Measurements from ENCODE around the gene PUM2. TPM values are rescaled to one million over a fixed set of nuclear protein-coding genes. Genes with fewer than 3 reads are reported as not detected.
A peak's percentile ranks its signal among the peaks of the same experiment; 100 is the strongest.

Gene PUM2
- total and polyA plus RNA-seq, 2 of the 13 experiments (the other 11 are each of a cell fraction or from before 2014, with no cell fraction given): 69.6 to 69.8 TPM

DNA sequence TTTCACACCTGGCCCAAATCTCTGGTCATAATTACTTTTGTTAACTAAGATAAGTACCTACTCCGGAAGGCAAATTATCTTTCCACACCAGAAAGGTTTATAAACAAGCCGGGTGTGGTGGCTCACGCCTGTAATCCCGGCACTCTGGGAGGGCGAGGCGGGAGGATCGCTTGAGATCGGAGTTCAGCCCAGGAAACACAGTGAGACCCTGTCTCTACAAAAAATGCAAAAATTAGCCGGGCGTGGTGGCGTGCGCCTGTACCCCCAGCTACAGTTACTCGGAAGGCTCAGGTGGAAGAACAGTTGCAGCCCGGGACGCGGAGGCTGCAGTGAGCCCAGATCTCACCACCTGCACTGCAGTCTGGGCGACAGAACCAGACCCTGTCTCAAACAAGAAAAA is 2.1 kb downstream of the PUM2 start (continued):
- TF ChIP-seq, protein P1, sequence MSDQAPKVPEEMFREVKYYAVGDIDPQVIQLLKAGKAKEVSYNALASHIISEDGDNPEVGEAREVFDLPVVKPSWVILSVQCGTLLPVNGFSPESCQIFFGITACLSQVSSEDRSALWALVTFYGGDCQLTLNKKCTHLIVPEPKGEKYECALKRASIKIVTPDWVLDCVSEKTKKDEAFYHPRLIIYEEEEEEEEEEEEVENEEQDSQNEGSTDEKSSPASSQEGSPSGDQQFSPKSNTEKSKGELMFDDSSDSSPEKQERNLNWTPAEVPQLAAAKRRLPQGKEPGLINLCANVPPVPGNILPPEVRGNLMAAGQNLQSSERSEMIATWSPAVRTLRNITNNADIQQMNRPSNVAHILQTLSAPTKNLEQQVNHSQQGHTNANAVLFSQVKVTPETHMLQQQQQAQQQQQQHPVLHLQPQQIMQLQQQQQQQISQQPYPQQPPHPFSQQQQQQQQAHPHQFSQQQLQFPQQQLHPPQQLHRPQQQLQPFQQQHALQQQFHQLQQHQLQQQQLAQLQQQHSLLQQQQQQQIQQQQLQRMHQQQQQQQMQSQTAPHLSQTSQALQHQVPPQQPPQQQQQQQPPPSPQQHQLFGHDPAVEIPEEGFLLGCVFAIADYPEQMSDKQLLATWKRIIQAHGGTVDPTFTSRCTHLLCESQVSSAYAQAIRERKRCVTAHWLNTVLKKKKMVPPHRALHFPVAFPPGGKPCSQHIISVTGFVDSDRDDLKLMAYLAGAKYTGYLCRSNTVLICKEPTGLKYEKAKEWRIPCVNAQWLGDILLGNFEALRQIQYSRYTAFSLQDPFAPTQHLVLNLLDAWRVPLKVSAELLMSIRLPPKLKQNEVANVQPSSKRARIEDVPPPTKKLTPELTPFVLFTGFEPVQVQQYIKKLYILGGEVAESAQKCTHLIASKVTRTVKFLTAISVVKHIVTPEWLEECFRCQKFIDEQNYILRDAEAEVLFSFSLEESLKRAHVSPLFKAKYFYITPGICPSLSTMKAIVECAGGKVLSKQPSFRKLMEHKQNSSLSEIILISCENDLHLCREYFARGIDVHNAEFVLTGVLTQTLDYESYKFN (CRISPR knock-in tag; conservative IDR thresholded peaks at IDR 0.05): no peak
- TF ChIP-seq FOXK1 (CRISPR knock-in tag; IDR thresholded peaks at IDR 0.05; ENCODE audit: borderline replicate concordance, low read depth) (peak; percentile 31; the same call in 1 of the 2 replicates), ZNF331 (CRISPR knock-in tag; IDR thresholded peaks at IDR 0.05) (0 out of 2 replicates have a peak, but pooled peaks have one; percentile 36), TRIM22 (IDR thresholded peaks at IDR 0.05) (no peak), STAT5B (CRISPR knock-in tag; IDR thresholded peaks at IDR 0.05) (no peak), SP1 (IDR thresholded peaks at IDR 0.05) (no peak), SP1 (CRISPR knock-in tag; IDR thresholded peaks at IDR 0.05) (no peak), ZNF788 (CRISPR knock-in tag; IDR thresholded peaks at IDR 0.05; ENCODE audit: borderline replicate concordance) (no peak), MNT (IDR thresholded peaks at IDR 0.05) (no peak), BHLHE40 (IDR thresholded peaks at IDR 0.05; ENCODE audit: low read length) (no peak), HOXA3 (CRISPR knock-in tag; IDR thresholded peaks at IDR 0.05) (peak; percentile 30; the same call in 1 of the 2 replicates), ZBTB7B (CRISPR knock-in tag; IDR thresholded peaks at IDR 0.05) (no peak; the same call in 1 of the 2 replicates), ZNF205 (CRISPR knock-in tag; IDR thresholded peaks at IDR 0.05) (0 out of 2 replicates have a peak, but pooled peaks have one; percentile 65), ZNF160 (CRISPR knock-in tag; IDR thresholded peaks at IDR 0.05) (no peak), SIX4 (CRISPR knock-in tag; IDR thresholded peaks at IDR 0.05) (no peak), ZKSCAN5 (CRISPR knock-in tag; IDR thresholded peaks at IDR 0.05) (no peak), ZNF12 (CRISPR knock-in tag; IDR thresholded peaks at IDR 0.05) (no peak), KMT2A (CRISPR knock-in tag; IDR thresholded peaks at IDR 0.05) (peak; percentile 85), MTA1 (CRISPR knock-in tag; IDR thresholded peaks at IDR 0.05; ENCODE audit: borderline replicate concordance) (0 out of 2 replicates have a peak, but pooled peaks have one; percentile 26), MTA3 (CRISPR knock-in tag; IDR thresholded peaks at IDR 0.05) (no peak), NCOA2 (CRISPR knock-in tag; IDR thresholded peaks at IDR 0.05) (0 out of 2 replicates have a peak, but pooled peaks have one; percentile 14)
- TF ChIP-seq, protein P2, sequence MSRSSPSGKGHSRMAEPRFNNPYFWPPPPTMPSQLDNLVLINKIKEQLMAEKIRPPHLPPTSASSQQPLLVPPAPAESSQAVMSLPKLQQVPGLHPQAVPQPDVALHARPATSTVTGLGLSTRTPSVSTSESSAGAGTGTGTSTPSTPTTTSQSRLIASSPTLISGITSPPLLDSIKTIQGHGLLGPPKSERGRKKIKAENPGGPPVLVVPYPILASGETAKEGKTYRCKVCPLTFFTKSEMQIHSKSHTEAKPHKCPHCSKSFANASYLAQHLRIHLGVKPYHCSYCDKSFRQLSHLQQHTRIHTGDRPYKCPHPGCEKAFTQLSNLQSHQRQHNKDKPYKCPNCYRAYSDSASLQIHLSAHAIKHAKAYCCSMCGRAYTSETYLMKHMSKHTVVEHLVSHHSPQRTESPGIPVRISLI (CRISPR knock-in tag; IDR thresholded peaks at IDR 0.05; ENCODE audit: borderline replicate concordance): 0 out of 2 replicates have a peak, but pooled peaks have one; percentile 22
- TF ChIP-seq, protein P3, sequence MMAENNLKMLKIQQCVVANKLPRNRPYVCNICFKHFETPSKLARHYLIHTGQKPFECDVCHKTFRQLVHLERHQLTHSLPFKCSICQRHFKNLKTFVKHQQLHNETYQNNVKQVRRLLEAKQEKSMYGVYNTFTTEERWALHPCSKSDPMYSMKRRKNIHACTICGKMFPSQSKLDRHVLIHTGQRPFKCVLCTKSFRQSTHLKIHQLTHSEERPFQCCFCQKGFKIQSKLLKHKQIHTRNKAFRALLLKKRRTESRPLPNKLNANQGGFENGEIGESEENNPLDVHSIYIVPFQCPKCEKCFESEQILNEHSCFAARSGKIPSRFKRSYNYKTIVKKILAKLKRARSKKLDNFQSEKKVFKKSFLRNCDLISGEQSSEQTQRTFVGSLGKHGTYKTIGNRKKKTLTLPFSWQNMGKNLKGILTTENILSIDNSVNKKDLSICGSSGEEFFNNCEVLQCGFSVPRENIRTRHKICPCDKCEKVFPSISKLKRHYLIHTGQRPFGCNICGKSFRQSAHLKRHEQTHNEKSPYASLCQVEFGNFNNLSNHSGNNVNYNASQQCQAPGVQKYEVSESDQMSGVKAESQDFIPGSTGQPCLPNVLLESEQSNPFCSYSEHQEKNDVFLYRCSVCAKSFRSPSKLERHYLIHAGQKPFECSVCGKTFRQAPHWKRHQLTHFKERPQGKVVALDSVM (CRISPR knock-in tag; IDR thresholded peaks at IDR 0.05): peak; percentile 67
